ENCODE data around the gene SPON2. TPM values are rescaled to one million over a fixed set of nuclear protein-coding genes. Genes with fewer than 3 reads are reported as not detected.

Gene SPON2
- 12.1 and 16.3 TPM in 2 replicates for total RNA-seq

GRCh38 chr4:1172228-1172851, at the start of gene SPON2:
TSS of gene SPON2 (minus strand) at chr4:1172583.
- Mint-ChIP-seq H3K4me1 (ENCODE audit: low read depth) (no peaks in the 10 kb centered on the region), H3K27me3 (ENCODE audit: insufficient read depth) (peaks cover 22% of the 10 kb centered on the region), H3K9me3 (no peaks in the 10 kb centered on the region), H3K36me3 (ENCODE audit: low read depth) (no peaks in the 10 kb centered on the region), H3K4me3 (no peak within 1 kb of the TSS), H3K27ac (no peak within 1 kb of the TSS)
- intact Hi-C loops (cut with micrococcal nuclease) = no loop called here
- no peak for DNase-seq (ENCODE audit: low spot score)

- Mint-ChIP-seq H3K4me1 (ENCODE audit: low read depth) (peaks cover 24% of the 10 kb centered on the region), H3K9me3 (no peaks in the 10 kb centered on the region), H3K36me3 (ENCODE audit: low read depth) (peaks cover 53% of the 10 kb centered on the region), H3K27ac (no peak overlapping the region), H3K27me3 (ENCODE audit: insufficient read depth) (no peaks in the 10 kb centered on the region), H3K4me3 (no peak overlapping the region)
- DNase-seq (ENCODE audit: low spot score) = no peak
- intact Hi-C loops (cut with micrococcal nuclease) = no loop called here
These were observed 48.9 kb upstream of the SPON2 start for GRCh38 chr4:1221155-1221870.

- no peak for DNase-seq (ENCODE audit: low spot score)
- H3K9me3 Mint-ChIP-seq = no peaks in the 10 kb centered on the region
- intact Hi-C loops (cut with micrococcal nuclease) = no loop called here
- H3K27me3 Mint-ChIP-seq (ENCODE audit: insufficient read depth) = no peaks in the 10 kb centered on the region
- H3K36me3 Mint-ChIP-seq (ENCODE audit: low read depth) = peaks cover 53% of the 10 kb centered on the region
- H3K4me1 Mint-ChIP-seq (ENCODE audit: low read depth) = peaks cover 27% of the 10 kb centered on the region
- H3K4me3 Mint-ChIP-seq = no peak overlapping the region
- no peak overlapping the region for H3K27ac Mint-ChIP-seq
These were observed 48.2 kb upstream of the SPON2 start for GRCh38 chr4:1220566-1220965.

GRCh38 chr4:1219566-1219950, 47.2 kb upstream of the SPON2 start:
- Mint-ChIP-seq H3K9me3 (no peaks in the 10 kb centered on the region), H3K4me1 (ENCODE audit: low read depth) (peaks cover 27% of the 10 kb centered on the region), H3K36me3 (ENCODE audit: low read depth) (peaks cover 48% of the 10 kb centered on the region), H3K4me3 (no peak overlapping the region), H3K27ac (peak overlapping the region; percentile 50), H3K27me3 (ENCODE audit: insufficient read depth) (no peaks in the 10 kb centered on the region)
- intact Hi-C loops (cut with micrococcal nuclease) = no loop called here
- DNase-seq (ENCODE audit: low spot score) = no peak

GRCh38 chr4:1218634-1219565, 46.5 kb upstream of the SPON2 start:
- H3K9me3 Mint-ChIP-seq = no peaks in the 10 kb centered on the region
- DNase-seq (ENCODE audit: low spot score) = no peak
- peak overlapping the region; percentile 50 for H3K27ac Mint-ChIP-seq
- intact Hi-C loops (cut with micrococcal nuclease) = no loop called here
- H3K36me3 Mint-ChIP-seq (ENCODE audit: low read depth) = peaks cover 42% of the 10 kb centered on the region
- H3K4me1 Mint-ChIP-seq (ENCODE audit: low read depth) = peaks cover 27% of the 10 kb centered on the region
- no peaks in the 10 kb centered on the region for H3K27me3 Mint-ChIP-seq (ENCODE audit: insufficient read depth)
- no peak overlapping the region for H3K4me3 Mint-ChIP-seq

GRCh38 chr4:1217366-1217765, 45.0 kb upstream of the SPON2 start:
- peak overlapping the region; percentile 87 for H3K27ac Mint-ChIP-seq
- H3K4me3 Mint-ChIP-seq = peak overlapping the region; percentile 60
- no peaks in the 10 kb centered on the region for H3K9me3 Mint-ChIP-seq
- DNase-seq (ENCODE audit: low spot score) = no peak
- no peaks in the 10 kb centered on the region for H3K27me3 Mint-ChIP-seq (ENCODE audit: insufficient read depth)
- intact Hi-C loops (cut with micrococcal nuclease) = loop anchor here (1.0 kb wide), 1 partner anchor 50 kb away; no protein-coding TSS in a partner anchor
- peaks cover 37% of the 10 kb centered on the region for H3K36me3 Mint-ChIP-seq (ENCODE audit: low read depth)
- H3K4me1 Mint-ChIP-seq (ENCODE audit: low read depth) = peaks cover 27% of the 10 kb centered on the region

- intact Hi-C loops (cut with micrococcal nuclease) = loop anchor here (1.0 kb wide), 2 partner anchors 15 to 50 kb away; no protein-coding TSS in a partner anchor
- Mint-ChIP-seq H3K27me3 (ENCODE audit: insufficient read depth) (no peaks in the 10 kb centered on the region), H3K4me1 (ENCODE audit: low read depth) (peaks cover 27% of the 10 kb centered on the region), H3K9me3 (no peaks in the 10 kb centered on the region), H3K27ac (peak overlapping the region; percentile 87), H3K4me3 (peak overlapping the region; percentile 60), H3K36me3 (ENCODE audit: low read depth) (peaks cover 38% of the 10 kb centered on the region)
- peak; percentile 61 for DNase-seq (ENCODE audit: low spot score)
These were observed 44.5 kb upstream of the SPON2 start for GRCh38 chr4:1216869-1217294.

- Mint-ChIP-seq H3K4me1 (ENCODE audit: low read depth) (peaks cover 27% of the 10 kb centered on the region), H3K27me3 (ENCODE audit: insufficient read depth) (no peaks in the 10 kb centered on the region), H3K9me3 (no peaks in the 10 kb centered on the region), H3K4me3 (peak overlapping the region; percentile 60), H3K27ac (peak overlapping the region; percentile 87), H3K36me3 (ENCODE audit: low read depth) (peaks cover 34% of the 10 kb centered on the region)
- DNase-seq (ENCODE audit: low spot score) = no peak
- intact Hi-C loops (cut with micrococcal nuclease) = loop anchor here (1.0 kb wide), 1 partner anchor 14 kb away; no protein-coding TSS in a partner anchor
These were observed 43.8 kb upstream of the SPON2 start for GRCh38 chr4:1216076-1216614.

GRCh38 chr4:1215141-1216075, 43.0 kb upstream of the SPON2 start:
- intact Hi-C loops (cut with micrococcal nuclease) = loop anchor here (1.0 kb wide), 1 partner anchor 13 kb away; no protein-coding TSS in a partner anchor
- Mint-ChIP-seq H3K36me3 (ENCODE audit: low read depth) (peaks cover 27% of the 10 kb centered on the region), H3K4me3 (no peak overlapping the region), H3K9me3 (no peaks in the 10 kb centered on the region), H3K4me1 (ENCODE audit: low read depth) (peaks cover 27% of the 10 kb centered on the region), H3K27me3 (ENCODE audit: insufficient read depth) (no peaks in the 10 kb centered on the region), H3K27ac (peak overlapping the region; percentile 58)
- DNase-seq (ENCODE audit: low spot score) = no peak

- Mint-ChIP-seq H3K4me3 (no peak overlapping the region), H3K27ac (no peak overlapping the region), H3K36me3 (ENCODE audit: low read depth) (peaks cover 22% of the 10 kb centered on the region), H3K4me1 (ENCODE audit: low read depth) (peaks cover 23% of the 10 kb centered on the region), H3K27me3 (ENCODE audit: insufficient read depth) (no peaks in the 10 kb centered on the region), H3K9me3 (no peaks in the 10 kb centered on the region)
- intact Hi-C loops (cut with micrococcal nuclease) = no loop called here
- no peak for DNase-seq (ENCODE audit: low spot score)
These were observed 42.0 kb upstream of the SPON2 start for GRCh38 chr4:1214101-1215095.
